Endothelial cell (in vitro differentiated cells): ENCODE measurements around the gene TTC39B. TPM values are rescaled to one million over a fixed set of nuclear protein-coding genes. Genes with fewer than 3 reads are reported as not detected.

ENCODE experiments used
- DNase-seq: peaks from one replicate; pipeline ENCODE4 v3.0.0; 2021; ENCODE audit warnings: low spot score
- H3K27ac Mint-ChIP-seq: one replicate; pipeline ENCODE4 v1.8.0; 2021; ENCODE audit warnings: mixed read lengths, inconsistent platforms; ENCODE audit not compliant: unreplicated experiment
- H3K27me3 Mint-ChIP-seq: one replicate; pipeline ENCODE4 v1.8.0; 2021; ENCODE audit warnings: mild to moderate bottlenecking, moderate library complexity, mixed read lengths, inconsistent platforms; ENCODE audit not compliant: unreplicated experiment
- H3K36me3 Mint-ChIP-seq: one replicate; pipeline ENCODE4 v1.8.0; 2021; ENCODE audit warnings: mild to moderate bottlenecking, low read depth, mixed read lengths, inconsistent platforms; ENCODE audit not compliant: unreplicated experiment
- H3K4me1 Mint-ChIP-seq: one replicate; pipeline ENCODE4 v1.8.0; 2021; ENCODE audit warnings: mild to moderate bottlenecking, mixed read lengths, inconsistent platforms; ENCODE audit not compliant: unreplicated experiment
- H3K4me3 Mint-ChIP-seq: one replicate; pipeline ENCODE4 v1.8.0; 2021; ENCODE audit warnings: mild to moderate bottlenecking, mixed read lengths, inconsistent platforms; ENCODE audit not compliant: unreplicated experiment
- H3K9me3 Mint-ChIP-seq: one replicate; pipeline ENCODE4 v1.8.0; 2021; ENCODE audit warnings: mixed read lengths, inconsistent platforms; ENCODE audit not compliant: unreplicated experiment
- total RNA-seq: library from RNA; stranded (reverse); fragmentation: NEBNext Ultra II Directional; extraction: Animal tissue kit (Norgen Biotek cat#: 25700); gene quantifications from one replicate; pipeline ENCODE4 v1.2.1, GENCODE V29; 2021; ENCODE audit not compliant: unreplicated experiment
- TF ChIP-seq, protein P1 (sequence below): fragments of 200-600 bp; sonication (generic); IDR thresholded peaks from one replicate; pipeline ENCODE4 v1.5.0; 2021; ENCODE audit warnings: antibody characterized with exemption; ENCODE audit not compliant: unreplicated experiment

The TTC39B gene
- total RNA-seq, 1 donor from 2014 or later: 10.3 TPM

DNA sequence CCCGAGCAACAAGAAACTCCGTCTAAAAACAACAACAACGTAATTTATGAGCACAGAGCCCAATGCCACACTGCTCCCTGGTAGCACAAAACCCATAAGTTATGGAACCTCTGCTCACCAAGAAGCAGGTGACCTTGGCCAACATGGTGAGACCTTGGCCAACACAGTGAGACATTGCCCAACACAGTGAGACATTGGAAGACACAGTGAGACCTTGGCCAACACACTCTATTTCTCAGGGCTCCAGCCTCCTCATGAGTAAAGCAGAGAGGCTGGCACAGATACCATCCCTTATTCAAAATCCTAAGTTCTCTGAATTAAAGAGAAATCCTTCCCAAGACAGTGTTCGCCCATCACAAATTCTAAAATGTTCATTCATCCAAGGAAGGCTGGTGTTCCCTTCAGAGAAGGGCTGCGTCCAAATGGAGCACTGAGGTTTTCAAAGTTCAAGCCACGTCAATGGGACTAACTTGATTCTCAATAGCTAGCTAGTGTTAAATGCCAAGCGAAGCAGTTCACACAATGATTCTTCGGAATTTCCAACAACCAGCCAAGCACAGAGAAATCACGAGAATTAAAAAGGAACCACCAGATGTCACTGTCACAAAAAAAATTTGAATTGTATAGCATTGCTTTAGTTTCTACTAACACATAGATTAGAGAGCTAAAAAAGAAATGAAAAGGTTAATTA is 29.5 kb downstream of the TTC39B start:
- Mint-ChIP-seq H3K27me3 (no peaks in the 10 kb centered on the region), H3K36me3 (no peaks in the 10 kb centered on the region), H3K27ac (no peak overlapping the region), H3K4me3 (no peak overlapping the region), H3K4me1 (peaks cover 6% of the 10 kb centered on the region), H3K9me3 (no peaks in the 10 kb centered on the region)
- DNase-seq: no peak
- TF ChIP-seq, protein P1, sequence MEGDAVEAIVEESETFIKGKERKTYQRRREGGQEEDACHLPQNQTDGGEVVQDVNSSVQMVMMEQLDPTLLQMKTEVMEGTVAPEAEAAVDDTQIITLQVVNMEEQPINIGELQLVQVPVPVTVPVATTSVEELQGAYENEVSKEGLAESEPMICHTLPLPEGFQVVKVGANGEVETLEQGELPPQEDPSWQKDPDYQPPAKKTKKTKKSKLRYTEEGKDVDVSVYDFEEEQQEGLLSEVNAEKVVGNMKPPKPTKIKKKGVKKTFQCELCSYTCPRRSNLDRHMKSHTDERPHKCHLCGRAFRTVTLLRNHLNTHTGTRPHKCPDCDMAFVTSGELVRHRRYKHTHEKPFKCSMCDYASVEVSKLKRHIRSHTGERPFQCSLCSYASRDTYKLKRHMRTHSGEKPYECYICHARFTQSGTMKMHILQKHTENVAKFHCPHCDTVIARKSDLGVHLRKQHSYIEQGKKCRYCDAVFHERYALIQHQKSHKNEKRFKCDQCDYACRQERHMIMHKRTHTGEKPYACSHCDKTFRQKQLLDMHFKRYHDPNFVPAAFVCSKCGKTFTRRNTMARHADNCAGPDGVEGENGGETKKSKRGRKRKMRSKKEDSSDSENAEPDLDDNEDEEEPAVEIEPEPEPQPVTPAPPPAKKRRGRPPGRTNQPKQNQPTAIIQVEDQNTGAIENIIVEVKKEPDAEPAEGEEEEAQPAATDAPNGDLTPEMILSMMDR: peak; percentile 52

DNA sequence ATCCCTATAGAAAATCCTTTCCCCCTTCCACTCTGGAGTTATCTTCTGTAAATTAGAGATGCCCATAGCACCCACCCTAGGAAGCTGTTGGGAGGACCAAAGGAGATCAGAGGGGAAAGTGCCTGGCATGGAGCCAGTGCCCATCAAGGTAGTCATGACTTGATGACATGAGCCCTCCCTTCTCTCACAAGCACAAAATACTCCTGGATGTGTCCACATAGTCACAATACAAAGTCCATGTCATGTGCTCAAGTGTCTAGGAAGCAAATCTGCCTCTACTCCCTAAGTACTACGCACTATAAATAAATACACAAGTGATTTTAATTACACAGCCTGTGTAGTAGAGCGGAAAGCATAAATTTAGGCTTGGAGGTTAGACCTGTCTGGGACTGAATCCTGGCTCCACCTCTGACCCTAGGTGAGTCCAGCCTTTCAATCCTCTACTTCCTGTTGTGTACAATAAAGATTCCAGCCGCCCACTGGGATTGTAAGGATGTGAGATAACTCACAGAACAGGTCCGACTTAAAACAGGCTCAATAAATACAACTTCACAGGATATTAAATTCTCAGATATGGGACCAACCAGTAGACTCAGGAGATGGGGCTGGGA is 30.6 kb downstream of the TTC39B start:
- no peaks in the 10 kb centered on the region for H3K9me3 Mint-ChIP-seq
- H3K27ac Mint-ChIP-seq: no peak overlapping the region
- no peaks in the 10 kb centered on the region for H3K36me3 Mint-ChIP-seq
- H3K4me1 Mint-ChIP-seq: peaks cover 6% of the 10 kb centered on the region
- TF ChIP-seq, protein P1: no peak
- H3K4me3 Mint-ChIP-seq: no peak overlapping the region
- no peak for DNase-seq
- H3K27me3 Mint-ChIP-seq: no peaks in the 10 kb centered on the region

DNA sequence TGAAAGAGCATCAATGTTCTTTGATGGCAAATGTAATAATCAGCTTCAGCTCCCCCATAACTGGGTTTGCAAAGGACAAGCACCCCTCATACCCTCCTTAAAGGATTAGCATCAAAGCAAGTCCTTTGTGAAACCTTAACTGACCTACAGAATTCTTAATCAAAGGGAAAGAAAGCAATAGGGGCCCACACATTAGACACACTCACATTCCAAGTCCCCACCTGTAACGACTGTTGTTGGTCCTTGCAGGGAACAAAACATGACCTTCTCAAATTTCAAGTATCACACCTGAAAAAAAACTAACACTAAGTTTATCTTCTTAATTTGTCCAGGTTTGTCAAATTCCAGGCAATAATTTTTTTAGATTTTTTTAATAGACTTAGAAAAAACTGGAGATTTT is 32.6 kb downstream of the TTC39B start:
- no peak overlapping the region for H3K27ac Mint-ChIP-seq
- H3K9me3 Mint-ChIP-seq: no peaks in the 10 kb centered on the region
- no peaks in the 10 kb centered on the region for H3K27me3 Mint-ChIP-seq
- no peak for DNase-seq
- TF ChIP-seq, protein P1: no peak
- H3K36me3 Mint-ChIP-seq: no peaks in the 10 kb centered on the region
- H3K4me3 Mint-ChIP-seq: no peak overlapping the region
- peaks cover 6% of the 10 kb centered on the region for H3K4me1 Mint-ChIP-seq

DNA sequence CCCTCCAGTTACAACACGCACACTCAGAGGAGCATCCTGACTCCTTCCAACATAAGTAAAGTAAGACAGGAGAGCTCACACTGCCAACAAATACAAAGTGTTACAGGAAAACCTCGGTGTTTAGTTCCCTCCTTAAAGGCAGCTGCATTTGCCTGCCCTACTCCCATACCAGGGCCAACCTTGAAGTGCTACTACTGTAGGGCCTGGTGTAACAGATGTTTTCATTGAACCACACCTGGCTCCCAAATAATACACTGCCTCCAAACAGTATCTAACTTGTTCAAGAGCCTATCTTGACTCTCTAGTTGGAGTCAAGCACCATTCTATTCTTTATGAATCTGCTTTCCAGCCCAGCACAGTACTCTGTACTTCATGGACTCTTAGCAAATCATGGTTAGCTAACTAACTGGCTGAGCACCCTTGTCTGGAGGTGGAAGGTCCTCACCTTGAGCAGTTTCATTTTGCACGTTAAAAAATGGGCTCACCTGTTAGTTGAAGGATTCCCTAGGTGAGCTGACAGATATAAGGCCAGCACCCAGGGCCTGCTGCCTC is 34.6 kb downstream of the TTC39B start:
- H3K27ac Mint-ChIP-seq: peak overlapping the region; percentile 18
- peaks cover 6% of the 10 kb centered on the region for H3K4me1 Mint-ChIP-seq
- H3K27me3 Mint-ChIP-seq: no peaks in the 10 kb centered on the region
- no peaks in the 10 kb centered on the region for H3K9me3 Mint-ChIP-seq
- TF ChIP-seq, protein P1: no peak
- no peaks in the 10 kb centered on the region for H3K36me3 Mint-ChIP-seq
- DNase-seq: no peak
- H3K4me3 Mint-ChIP-seq: no peak overlapping the region

DNA sequence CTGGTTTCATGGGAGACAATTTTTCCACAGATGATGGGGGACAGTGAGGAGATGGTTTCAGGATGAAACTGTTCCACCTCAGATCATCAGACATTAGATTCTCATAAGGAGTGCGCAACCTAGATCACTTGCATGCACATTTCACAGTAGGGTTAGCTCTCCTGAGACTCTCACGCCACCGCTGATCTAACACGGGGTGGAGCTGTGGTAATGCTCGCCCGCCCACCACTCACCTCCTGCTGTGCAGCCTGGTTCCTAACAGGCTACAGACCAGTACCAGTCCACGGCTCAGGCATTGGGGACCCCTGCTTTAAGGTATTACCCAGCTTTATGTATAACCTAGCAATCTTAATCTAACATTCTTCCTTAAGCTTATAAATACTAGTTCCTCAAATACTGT is 35.6 kb downstream of the TTC39B start:
- DNase-seq: no peak
- H3K27ac Mint-ChIP-seq: no peak overlapping the region
- no peaks in the 10 kb centered on the region for H3K9me3 Mint-ChIP-seq
- H3K36me3 Mint-ChIP-seq: no peaks in the 10 kb centered on the region
- peaks cover 6% of the 10 kb centered on the region for H3K4me1 Mint-ChIP-seq
- no peaks in the 10 kb centered on the region for H3K27me3 Mint-ChIP-seq
- TF ChIP-seq, protein P1: no peak
- H3K4me3 Mint-ChIP-seq: no peak overlapping the region
